HK-2 (cell line): Measurements from ENCODE around the gene RRP8.

ENCODE experiments used
- DNase-seq: peaks from one replicate; pipeline ENCODE4 v3.0.0-alpha.2; 2018; ENCODE audit not compliant: unreplicated experiment

The RRP8 gene

DNA sequence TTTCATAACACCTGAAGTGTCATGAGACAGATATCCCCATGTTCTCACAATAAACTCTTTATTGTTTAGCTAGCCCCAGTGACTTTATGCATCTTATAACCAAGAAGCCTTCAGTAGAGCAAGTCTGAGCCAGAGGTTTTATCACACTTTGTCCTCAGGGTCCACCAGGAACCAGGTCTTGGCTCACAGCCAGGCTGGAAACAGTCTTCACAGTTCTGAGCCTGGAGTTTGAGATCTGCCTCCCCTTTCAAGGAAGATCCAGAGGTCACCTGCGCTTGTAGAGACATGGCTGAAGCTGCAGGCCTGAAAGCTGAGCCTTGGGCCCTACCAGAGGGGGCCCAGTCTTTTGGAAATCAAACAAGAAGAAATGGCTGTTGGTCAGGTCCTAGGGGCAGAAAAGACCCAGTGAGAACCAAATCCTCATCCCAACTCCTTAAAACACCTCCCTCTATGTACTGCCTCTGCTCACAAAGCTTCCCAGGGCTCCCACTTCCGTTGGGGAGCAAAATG is 3.5 kb downstream of the RRP8 start:
- no peak for DNase-seq

GRCh38 chr11:6599449-6599848 is 4.0 kb downstream of the RRP8 start:
- no peak for DNase-seq

- no peak for DNase-seq
These were observed 4.9 kb downstream of the RRP8 start for GRCh38 chr11:6598555-6598954.

DNA sequence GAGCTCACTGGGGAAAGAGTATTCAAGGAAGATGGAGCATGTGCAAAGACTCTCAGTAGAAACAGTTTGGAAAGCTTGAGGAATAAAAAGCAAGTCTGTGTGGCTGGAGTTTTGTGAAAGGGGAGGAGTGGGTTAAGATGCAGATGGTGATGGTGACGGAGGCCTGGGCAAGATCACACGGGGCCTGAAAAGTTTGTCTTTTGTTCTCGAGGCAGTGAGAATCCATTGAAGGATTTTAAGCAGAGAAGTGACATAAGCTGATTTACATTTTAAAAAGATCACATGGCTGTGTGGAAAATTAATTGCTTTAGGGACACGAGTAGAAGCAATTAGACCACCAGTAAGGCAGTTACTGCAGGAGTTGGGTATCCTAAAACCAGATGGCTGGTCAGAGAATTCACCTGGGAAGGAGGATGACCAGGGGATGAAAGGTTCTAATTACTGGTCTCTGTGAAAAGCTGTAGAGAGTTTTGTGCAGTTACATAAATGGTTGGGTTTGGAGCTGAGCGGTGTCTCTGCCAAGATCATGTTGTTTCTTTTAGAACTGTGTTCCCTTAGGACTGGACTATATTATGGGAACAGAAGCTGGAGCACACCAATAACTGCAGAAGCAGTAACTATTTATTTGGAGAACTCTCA is 7.1 kb downstream of the RRP8 start:
- DNase-seq: no peak

GRCh38 chr11:6594142-6594768 is 9.2 kb downstream of the RRP8 start:
- DNase-seq: no peak

- DNase-seq: no peak
These were observed 15.4 kb downstream of the RRP8 start for GRCh38 chr11:6588018-6588417.

DNA sequence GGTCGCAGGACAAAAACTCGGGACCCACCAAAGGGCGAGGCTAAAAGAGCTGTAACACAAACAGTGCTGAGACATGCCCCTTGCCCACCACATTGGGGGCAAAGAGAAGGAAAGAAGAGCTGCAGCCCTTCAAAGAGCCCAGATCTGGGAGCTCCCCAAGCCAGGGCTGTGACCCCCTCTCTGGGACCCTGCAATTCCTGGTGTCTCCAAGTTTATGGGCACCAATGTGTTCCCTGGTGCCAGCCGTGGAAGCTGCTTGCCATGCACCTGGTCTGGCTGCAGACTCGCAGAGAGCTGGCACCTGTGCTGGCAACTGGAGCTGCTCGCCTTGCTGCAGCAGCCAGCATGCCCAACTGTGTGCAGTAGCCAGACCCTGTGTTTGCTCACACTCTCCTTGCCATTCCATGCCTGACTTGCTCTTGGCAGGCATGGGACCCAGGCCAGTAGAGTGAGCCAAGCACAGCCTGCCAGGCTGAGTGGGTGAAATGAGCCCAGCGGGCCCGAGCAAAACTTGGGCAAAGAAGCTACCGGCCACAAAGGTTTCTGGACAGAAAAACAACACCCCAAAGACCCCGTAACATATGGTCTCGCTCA is 16.0 kb downstream of the RRP8 start:
- DNase-seq: no peak

DNA sequence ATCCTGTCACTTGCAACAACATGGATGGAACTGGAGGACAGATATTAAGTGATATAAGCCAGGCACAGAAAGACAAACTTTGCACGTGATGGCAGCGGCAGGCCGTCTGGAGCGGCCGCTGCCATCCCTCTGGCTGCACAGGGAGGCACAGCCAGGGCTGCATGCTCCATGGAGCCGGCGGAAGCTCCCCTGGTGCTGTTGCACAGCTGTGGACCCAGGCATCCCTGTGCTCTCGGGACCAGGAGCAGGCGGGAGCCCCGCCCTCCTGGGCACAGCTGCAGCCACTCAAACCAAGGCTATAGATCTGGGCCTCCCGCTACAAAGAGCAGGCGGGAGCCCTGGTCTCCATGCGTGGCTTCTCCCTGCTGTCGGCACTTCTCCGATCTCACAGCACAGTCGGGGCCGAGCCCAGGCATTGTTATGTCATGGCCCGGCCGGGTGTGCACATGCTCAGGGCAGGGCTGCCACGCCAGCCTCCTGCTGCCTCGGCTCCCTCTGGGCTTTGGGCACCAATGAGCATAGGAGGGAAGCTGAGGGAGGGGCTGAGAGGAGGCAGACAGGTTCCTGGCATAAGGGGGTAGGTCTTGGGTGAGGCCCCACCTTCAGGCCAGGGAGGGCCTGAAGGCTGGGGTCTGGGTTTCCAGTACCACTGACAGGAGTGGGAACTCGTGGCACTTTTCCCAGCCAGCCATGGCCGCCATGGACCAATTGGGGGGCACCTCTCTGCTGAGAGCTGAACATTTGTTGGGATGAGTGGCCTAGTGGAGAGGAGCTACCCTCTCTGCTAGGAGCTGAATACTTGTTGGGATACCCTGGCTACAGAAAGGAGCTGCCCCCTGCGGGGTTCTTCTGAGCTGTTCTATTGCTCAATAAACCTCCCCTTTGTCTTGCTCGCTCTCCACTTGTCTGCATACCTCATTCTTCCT is 16.7 kb downstream of the RRP8 start:
- DNase-seq: no peak

- DNase-seq: no peak
These were observed 18.9 kb downstream of the RRP8 start for GRCh38 chr11:6584528-6584927.

DNA sequence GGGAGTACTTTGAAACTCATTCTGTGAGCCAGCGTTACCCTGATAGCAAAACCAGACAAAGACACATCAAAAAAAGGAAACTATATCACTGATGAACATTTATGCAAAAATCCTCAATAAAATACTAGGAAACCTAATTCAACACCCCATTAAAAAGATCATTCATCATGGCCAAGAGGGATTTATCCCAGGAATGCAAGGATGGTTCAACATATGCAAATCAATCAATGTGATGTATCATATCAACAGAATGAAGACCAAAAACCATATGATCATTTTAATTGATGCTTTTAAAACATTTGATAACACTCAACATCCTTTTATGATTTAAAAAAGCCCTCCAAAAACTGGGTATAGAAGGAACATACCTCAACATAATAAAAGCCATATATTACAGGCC is 19.8 kb downstream of the RRP8 start:
- DNase-seq: no peak

GRCh38 chr11:6579681-6580080 is 23.7 kb downstream of the RRP8 start:
- DNase-seq: no peak

DNA sequence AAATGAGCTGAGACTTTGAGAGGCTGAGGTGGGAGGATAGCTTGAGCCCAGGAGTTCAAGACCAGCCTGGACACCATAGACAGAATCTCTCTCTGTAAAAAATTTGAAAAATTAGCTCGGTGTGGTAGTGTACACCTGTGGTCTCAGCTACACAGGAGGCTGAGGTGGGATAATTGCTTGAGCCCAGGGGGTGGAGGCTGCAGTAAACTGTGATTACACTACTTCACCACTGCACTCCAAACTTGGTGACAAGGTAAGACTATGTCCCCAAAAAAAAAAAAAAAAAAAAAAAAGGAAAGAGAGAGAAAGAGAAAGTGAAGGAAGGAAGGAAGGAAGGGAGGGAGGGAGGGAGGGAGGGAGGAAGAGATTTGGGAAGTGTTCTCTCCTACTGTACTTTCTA is 25.3 kb downstream of the RRP8 start:
- DNase-seq: no peak

DNA sequence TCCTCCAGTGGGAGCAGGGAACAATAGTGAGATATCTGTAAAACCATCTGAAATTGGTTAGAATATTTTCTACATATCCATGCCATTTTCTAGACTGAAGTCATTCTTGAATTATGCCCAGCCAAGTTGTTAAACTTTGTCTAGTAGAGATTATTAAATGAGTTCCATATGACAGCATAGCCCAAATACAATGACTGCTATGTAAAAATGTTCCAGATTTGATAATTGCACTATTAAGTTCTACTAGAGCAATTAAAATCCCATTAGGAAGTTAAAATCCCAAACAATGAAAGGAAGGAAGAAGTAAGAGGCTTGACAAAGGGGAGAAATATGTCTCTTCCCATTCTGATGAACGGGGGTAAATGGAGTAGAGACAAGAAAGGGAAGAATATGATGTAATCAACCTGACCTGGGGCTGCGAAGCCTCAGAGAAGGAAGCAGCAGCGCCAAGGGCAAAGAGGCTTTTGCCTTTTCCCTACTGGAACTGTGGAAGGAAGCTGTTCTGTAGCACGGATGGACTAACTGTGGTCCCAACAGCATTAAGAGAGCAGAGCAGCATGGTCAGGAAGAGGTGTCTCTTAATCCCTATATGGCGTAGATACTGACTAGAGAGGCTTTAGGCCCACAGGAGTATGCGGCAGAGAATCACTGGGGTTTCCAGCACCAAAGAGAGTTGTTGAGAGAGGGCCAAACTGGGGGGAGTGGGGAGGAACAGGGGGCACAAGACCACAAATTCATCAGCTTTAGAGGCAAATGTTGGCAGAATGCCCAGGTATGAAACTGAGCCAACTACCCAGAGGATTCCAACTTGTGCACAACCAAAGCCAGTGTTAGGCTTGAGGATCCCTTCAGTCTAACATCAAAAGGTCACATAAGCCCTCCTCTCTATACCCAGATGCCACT is 26.7 kb downstream of the RRP8 start:
- DNase-seq: no peak

GRCh38 chr11:6574816-6575715 is 28.4 kb downstream of the RRP8 start:
- DNase-seq: no peak

DNA sequence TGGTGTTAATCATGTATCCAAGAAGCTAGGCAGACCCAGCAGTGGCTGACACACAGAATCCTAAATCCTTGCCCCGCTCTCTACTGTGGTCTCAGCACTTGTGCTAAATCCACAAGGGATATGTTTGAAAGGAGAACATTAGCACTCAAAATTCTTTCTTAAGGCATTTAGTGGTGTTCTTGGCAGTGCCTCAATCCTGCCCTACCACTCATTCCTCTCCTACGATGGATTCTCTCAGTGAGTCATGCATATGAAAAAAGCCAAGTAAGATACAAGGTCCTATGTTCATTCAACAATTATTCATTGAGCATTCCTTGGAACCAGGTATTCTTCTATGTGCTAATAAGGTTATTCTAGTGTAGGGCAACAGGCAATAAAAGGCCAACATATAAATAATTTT is 31.2 kb downstream of the RRP8 start:
- no peak for DNase-seq

GRCh38 chr11:6571434-6572008 is 31.9 kb downstream of the RRP8 start:
- no peak for DNase-seq

DNA sequence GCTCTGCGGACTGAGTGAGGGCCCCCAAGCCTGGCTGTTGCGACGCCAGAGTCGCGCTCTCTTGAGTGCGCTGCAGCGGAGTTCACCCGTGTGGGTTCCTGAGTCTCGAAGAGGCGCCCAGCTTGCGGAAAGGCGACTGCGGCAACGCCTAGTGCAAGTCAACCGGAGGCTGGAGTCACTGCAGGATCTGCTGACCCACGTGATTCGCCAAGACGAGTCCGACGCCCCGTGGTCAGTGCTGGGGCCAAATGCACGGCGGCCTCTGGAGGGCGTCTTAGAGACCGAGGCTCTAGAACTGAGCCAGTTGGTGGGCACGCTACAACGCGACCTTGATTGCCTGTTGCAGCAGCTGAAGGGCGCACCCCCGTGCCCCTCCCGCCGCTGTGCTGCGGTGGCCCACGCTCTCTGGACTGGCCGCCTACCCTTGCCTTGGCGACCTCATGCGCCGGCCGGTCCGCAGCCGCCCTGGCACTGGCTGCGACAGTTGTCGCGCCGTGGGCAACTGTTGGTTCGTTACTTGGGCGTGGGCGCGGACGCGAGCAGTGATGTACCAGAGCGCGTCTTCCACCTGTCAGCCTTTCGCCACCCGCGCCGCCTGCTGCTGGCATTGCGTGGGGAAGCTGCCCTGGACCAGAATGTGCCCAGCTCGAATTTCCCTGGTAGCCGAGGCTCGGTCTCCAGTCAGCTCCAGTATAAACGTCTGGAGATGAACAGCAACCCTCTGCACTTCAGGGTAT is 32.6 kb downstream of the RRP8 start:
- no peak for DNase-seq

DNA sequence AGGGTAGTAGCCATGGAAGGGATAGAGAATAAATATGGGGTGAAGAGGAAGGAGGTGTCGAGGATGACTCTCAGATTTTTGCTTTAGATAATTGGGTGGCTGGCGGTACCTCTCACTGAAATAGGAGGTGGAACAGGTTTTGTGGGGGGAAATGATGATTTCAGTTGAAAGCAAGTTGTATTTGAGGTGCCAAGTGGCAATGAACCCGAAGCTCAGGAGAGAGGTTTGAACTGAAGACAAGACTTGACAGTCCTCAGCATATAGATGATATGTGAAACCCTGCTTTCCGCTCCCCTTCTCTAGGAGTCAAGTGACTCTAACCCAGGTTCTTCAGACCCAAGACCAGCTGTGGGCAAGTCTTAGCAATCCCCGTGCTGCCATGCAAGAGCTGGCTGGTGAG is 33.7 kb downstream of the RRP8 start:
- no peak for DNase-seq
